ENCODE data around the gene PIAS4. TPM values are rescaled to one million over a fixed set of nuclear protein-coding genes. Genes with fewer than 3 reads are reported as not detected.

PIAS4 gene
- total RNA-seq, 1 donor from 2014 or later: 29.7 TPM

DNA sequence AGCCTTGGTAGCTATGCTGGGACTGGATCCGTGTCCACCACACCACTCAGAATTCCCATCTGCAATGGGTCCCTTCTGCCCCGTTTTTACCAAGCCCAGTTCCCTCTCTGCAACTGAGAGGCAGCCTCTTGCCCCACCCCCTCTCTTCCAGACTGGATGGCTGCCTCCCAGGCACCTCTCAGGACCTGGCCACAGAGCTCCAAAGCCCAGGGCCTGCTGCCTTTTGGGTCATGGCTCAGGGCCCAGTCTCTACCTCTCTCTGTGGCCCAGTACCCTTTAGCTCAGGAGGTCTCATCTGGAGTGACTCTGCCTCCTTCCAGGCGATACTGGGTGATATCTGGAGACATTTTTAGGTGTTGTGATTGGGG is 69.5 kb downstream of the PIAS4 start:
- Mint-ChIP-seq H3K4me3 (ENCODE audit: unreplicated experiment) (no peak overlapping the region), H3K9me3 (ENCODE audit: low read depth) (no peaks in the 10 kb centered on the region), H3K27me3 (ENCODE audit: low read depth) (no peaks in the 10 kb centered on the region), H3K27ac (ENCODE audit: unreplicated experiment) (no peak overlapping the region), H3K4me1 (ENCODE audit: low read depth) (peaks cover 5% of the 10 kb centered on the region), H3K36me3 (ENCODE audit: low read depth) (no peaks in the 10 kb centered on the region)
- DNase-seq (ENCODE audit: low spot score): no peak
- TF ChIP-seq, protein P1, sequence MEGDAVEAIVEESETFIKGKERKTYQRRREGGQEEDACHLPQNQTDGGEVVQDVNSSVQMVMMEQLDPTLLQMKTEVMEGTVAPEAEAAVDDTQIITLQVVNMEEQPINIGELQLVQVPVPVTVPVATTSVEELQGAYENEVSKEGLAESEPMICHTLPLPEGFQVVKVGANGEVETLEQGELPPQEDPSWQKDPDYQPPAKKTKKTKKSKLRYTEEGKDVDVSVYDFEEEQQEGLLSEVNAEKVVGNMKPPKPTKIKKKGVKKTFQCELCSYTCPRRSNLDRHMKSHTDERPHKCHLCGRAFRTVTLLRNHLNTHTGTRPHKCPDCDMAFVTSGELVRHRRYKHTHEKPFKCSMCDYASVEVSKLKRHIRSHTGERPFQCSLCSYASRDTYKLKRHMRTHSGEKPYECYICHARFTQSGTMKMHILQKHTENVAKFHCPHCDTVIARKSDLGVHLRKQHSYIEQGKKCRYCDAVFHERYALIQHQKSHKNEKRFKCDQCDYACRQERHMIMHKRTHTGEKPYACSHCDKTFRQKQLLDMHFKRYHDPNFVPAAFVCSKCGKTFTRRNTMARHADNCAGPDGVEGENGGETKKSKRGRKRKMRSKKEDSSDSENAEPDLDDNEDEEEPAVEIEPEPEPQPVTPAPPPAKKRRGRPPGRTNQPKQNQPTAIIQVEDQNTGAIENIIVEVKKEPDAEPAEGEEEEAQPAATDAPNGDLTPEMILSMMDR (IDR thresholded peaks at IDR 0.05): no peak

DNA sequence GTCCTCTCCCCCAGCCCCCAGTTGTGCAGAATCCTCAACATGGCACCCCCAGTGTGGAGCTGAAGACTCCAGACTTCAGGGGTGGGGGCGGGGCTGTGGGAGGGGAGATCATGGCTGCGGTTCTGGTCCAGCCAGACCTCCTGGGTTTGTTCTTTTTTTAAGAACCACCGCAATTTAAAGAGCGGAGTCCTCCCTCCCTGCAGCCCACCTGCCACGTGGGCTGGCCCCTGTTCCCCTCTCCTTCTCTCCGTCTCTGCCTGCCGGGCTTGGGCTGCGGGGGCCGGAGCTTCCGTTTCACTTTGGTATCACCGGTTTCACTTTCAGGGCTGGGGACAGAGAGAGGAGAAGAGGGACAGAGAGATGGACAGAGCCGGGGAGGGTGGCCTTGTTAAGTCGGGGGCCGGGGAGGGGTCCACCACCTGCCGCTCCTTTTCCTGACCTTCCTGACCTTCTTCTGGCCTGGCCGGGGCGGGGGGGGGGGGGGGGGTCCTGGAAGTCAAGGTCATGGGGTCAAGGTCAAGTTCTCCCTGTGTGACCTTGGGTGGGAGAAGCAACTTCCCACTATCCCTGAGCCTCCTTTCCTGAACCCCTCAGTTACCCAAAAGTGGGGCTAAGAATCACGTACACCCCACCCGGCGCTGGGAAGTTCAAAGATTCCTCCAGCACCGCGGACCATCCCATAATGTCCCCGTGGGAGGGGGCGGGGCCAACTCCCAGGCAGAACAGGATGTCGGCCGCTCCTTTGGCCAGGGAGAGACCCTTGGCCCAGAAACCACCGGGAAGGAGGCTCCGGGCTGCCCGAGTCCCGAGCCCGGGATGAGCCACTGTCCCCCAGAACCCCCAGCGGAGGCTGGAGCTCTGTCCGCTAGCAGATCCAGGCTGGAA is 70.5 kb downstream of the PIAS4 start:
- Mint-ChIP-seq H3K4me1 (ENCODE audit: low read depth) (peaks cover 5% of the 10 kb centered on the region), H3K27ac (ENCODE audit: unreplicated experiment) (peak overlapping the region; percentile 36), H3K36me3 (ENCODE audit: low read depth) (no peaks in the 10 kb centered on the region), H3K4me3 (ENCODE audit: unreplicated experiment) (peak overlapping the region; percentile 61), H3K9me3 (ENCODE audit: low read depth) (no peaks in the 10 kb centered on the region), H3K27me3 (ENCODE audit: low read depth) (no peaks in the 10 kb centered on the region)
- TF ChIP-seq, protein P1 (IDR thresholded peaks at IDR 0.05): no peak
- no peak for DNase-seq (ENCODE audit: low spot score)

DNA sequence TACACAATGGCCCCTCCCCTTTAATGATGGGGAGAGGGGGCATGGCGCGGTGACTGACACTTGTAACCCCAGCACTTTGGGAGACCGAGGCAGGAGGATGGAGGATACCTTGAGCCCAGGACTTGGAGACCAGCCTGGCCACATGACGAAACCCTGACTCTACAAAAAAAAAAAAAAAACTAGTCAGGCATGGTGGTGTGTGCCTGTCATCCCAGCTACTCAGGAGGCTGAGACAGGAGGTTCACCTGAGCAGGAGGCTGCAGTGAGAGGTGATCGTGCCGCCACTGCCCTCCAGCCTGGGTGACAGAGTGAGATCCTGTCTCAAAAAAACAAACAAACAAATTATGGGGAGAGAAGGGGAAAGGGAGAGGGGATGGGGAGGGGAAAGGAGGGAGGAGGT is 72.9 kb downstream of the PIAS4 start:
- TF ChIP-seq, protein P1 (IDR thresholded peaks at IDR 0.05): no peak
- peaks cover 5% of the 10 kb centered on the region for H3K4me1 Mint-ChIP-seq (ENCODE audit: low read depth)
- no peaks in the 10 kb centered on the region for H3K9me3 Mint-ChIP-seq (ENCODE audit: low read depth)

DNA sequence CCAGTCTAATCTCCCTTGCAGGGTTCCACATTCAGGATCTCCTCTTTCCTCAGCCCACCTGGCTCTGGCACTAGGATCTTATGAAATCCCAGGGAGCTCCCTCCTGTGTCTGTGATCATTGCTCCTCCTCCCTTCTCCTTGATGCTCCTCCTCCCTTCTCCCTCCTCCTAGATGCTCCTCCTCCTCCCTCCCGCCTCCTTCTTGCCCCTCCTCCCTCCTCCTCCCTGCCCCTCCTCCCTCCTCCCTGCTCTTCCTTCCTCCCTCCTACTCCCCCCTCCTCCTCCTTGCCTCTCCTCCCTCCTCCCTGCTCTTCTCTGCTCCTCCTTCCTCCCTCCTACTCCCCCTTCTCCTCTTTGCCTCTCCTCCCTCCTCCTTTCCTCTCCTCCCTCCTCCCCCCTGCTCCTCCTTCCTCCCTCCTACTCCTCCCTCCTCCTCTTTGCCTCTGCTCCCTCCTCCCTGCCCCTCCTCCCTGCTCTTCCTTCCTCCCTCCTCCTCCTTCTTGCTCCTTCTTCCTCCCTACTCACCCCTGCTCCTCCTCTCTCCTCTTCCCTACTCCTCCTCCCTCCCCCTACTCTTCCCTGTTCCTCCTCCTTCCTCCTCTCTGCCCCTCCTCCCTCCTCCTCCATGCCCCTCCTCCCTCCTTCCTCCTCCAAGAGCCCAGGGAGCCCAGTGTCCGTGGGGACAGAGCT is 74.0 kb downstream of the PIAS4 start:
- Mint-ChIP-seq H3K4me3 (ENCODE audit: unreplicated experiment) (no peak overlapping the region), H3K4me1 (ENCODE audit: low read depth) (peaks cover 7% of the 10 kb centered on the region), H3K36me3 (ENCODE audit: low read depth) (no peaks in the 10 kb centered on the region), H3K27me3 (ENCODE audit: low read depth) (no peaks in the 10 kb centered on the region), H3K27ac (ENCODE audit: unreplicated experiment) (no peak overlapping the region), H3K9me3 (ENCODE audit: low read depth) (no peaks in the 10 kb centered on the region)
- no peak for DNase-seq (ENCODE audit: low spot score)
- TF ChIP-seq, protein P1 (IDR thresholded peaks at IDR 0.05): no peak

More for the DNA sequence above, 72.9 kb downstream of the PIAS4 start:
- Mint-ChIP-seq H3K27me3 (ENCODE audit: low read depth) (no peaks in the 10 kb centered on the region), H3K36me3 (ENCODE audit: low read depth) (no peaks in the 10 kb centered on the region), H3K4me3 (ENCODE audit: unreplicated experiment) (no peak overlapping the region), H3K27ac (ENCODE audit: unreplicated experiment) (no peak overlapping the region)
- no peak for DNase-seq (ENCODE audit: low spot score)

DNA sequence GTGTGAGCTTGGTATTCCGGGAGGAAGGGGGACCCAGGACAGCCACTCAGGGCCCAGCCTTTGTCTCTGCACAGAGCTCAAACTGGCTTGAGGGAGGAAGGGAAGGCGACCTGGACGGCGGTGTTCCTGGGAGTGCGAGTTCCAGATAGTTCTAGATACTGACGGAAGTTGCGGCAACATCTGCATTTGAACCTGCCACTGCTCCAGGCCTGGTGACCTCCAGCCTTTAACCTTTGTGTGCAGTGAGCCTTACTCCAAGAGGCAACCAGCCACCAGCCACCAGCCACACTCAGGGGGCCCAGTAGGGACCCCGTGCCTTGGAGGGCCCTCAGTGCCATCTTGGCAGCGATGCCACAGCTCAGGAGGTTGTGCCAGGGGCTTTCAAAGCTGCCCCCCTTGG is 74.6 kb downstream of the PIAS4 start:
- no peak overlapping the region for H3K27ac Mint-ChIP-seq (ENCODE audit: unreplicated experiment)
- H3K4me1 Mint-ChIP-seq (ENCODE audit: low read depth): peaks cover 8% of the 10 kb centered on the region
- no peaks in the 10 kb centered on the region for H3K27me3 Mint-ChIP-seq (ENCODE audit: low read depth)
- H3K4me3 Mint-ChIP-seq (ENCODE audit: unreplicated experiment): no peak overlapping the region
- H3K9me3 Mint-ChIP-seq (ENCODE audit: low read depth): no peaks in the 10 kb centered on the region
- H3K36me3 Mint-ChIP-seq (ENCODE audit: low read depth): no peaks in the 10 kb centered on the region
- DNase-seq (ENCODE audit: low spot score): no peak
- TF ChIP-seq, protein P1 (IDR thresholded peaks at IDR 0.05): no peak

Measured in chondrocyte (in vitro differentiated cells).